Measurements from ENCODE around the gene YDJC.

- TF ChIP-seq CTCF (IDR thresholded peaks at IDR 0.05; ENCODE audit: poor library complexity) (no peak), EZH2 (IDR thresholded peaks at IDR 0.05; ENCODE audit: borderline replicate concordance) (no peak)
These were observed 48.0 kb upstream of the YDJC start for GRCh38 chr22:21677606-21678443.
